ENCODE data around the gene ZNF48. TPM values are rescaled to one million over a fixed set of nuclear protein-coding genes. Genes with fewer than 3 reads are reported as not detected.

The ZNF48 gene
- total RNA-seq, 2 donors from 2014 or later: 9.3 to 12.2 TPM

DNA sequence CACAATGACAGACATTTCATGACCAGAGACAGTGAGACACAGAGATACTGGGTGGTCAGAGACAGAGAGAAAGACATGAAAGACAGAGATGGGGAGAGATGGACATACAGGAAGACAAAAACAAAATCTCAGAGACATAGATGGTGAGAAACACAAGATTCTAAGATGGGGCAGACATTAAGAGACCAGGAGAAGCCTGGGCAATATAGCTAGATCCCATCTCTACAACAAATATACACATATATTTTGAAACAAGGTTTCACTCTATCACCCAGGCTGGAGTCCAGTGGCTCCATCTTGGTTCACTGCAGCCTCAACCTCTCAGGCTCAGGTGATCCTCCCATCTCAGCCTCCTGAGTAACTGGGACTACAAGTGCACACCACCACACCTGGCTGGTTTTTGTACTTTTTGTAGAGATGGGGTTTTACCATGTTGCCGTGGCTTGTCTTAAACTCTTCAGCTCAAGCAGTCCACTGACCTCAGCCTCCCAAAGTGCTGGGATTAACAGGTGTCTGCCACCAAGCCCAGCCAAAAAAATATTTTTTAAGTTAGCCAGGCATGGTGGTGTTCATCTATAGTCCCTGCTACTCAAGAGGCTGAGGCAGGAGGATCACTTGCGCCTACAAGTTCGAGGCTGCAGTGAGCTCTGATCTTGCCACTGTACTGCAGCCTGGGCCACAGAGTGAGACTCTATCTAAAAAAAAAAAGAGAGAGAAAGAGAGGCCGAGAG lies 15.0 kb upstream of the ZNF48 start:
- WGBS, 2 donors: 89 to 90% methylated on average over 4 of the region's 4 CpGs
- H3K27me3 ChIP-seq: no peaks in the 10 kb centered on the region
- no peak overlapping the region for H3K4me3 ChIP-seq
- intact Hi-C loops (cut with DNase I): no loop called here
- H3K9me3 ChIP-seq: no peaks in the 10 kb centered on the region
- no peak for DNase-seq
- ATAC-seq: no peak
- H3K27ac ChIP-seq: no peak overlapping the region
- H3K36me3 ChIP-seq (replicated peaks in 1 of 2; ENCODE audit: insufficient read depth in 1 of 2, low read depth in 2 of 2): no peaks in the 10 kb centered on the region
- H3K4me1 ChIP-seq: peaks cover 14% of the 10 kb centered on the region
- TF ChIP-seq POLR2A (IDR thresholded peaks at IDR 0.05): no peak
- TF ChIP-seq, protein P1, sequence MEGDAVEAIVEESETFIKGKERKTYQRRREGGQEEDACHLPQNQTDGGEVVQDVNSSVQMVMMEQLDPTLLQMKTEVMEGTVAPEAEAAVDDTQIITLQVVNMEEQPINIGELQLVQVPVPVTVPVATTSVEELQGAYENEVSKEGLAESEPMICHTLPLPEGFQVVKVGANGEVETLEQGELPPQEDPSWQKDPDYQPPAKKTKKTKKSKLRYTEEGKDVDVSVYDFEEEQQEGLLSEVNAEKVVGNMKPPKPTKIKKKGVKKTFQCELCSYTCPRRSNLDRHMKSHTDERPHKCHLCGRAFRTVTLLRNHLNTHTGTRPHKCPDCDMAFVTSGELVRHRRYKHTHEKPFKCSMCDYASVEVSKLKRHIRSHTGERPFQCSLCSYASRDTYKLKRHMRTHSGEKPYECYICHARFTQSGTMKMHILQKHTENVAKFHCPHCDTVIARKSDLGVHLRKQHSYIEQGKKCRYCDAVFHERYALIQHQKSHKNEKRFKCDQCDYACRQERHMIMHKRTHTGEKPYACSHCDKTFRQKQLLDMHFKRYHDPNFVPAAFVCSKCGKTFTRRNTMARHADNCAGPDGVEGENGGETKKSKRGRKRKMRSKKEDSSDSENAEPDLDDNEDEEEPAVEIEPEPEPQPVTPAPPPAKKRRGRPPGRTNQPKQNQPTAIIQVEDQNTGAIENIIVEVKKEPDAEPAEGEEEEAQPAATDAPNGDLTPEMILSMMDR (IDR thresholded peaks at IDR 0.05): no peak

- WGBS, 2 donors: 80 to 86% methylated on average over 4 to 6 of the region's 6 CpGs
- intact Hi-C loops (cut with DNase I): no loop called here
- Histone ChIP-seq H3K27ac (no peak overlapping the region), H3K27me3 (no peaks in the 10 kb centered on the region), H3K4me1 (peaks cover 14% of the 10 kb centered on the region), H3K36me3 (replicated peaks in 1 of 2; ENCODE audit: insufficient read depth in 1 of 2, low read depth in 2 of 2) (no peaks in the 10 kb centered on the region), H3K9me3 (no peaks in the 10 kb centered on the region), H3K4me3 (no peak overlapping the region)
- DNase-seq: no peak
- ATAC-seq: no peak
- no peak for TF ChIP-seq POLR2A (IDR thresholded peaks at IDR 0.05)
- TF ChIP-seq, protein P1 (IDR thresholded peaks at IDR 0.05): no peak
Observed at GRCh38 chr16:30380803-30381208, 14.4 kb upstream of the ZNF48 start.

DNA sequence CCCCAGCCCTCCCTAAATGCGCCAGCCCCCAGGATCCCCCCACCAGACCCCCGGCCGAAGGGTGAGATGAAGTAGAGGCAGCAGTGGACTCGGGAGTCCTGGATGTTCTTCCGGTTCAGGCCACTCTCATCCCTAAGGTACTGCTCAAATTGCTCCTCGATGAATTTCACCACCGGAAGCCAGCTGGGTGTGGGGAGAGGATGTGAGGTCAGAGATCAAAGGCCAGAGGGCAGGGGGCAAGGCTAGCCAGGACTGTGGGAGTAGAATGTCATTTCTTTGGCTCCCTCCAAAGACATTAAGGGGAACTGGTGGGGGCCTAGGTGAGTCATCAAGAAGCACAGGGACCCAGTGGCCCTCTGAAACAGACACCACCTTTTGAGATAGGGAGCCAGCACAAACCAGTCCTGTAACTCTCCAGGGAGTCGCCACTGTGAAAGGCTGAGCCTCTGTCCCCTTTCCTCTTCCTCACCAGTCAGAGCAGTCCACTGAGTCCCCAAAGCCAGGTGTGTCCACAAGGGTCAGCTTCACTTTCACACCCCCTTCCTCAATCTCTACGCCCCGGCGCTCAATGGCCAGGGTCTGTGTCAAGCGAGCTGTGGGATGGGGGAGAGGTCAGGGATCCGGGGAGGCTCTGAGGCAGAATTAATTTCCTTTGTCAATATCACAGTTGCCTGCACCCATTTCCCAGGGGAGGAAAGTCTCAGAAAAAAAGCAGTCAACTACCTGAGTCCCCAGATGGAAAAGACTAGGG lies 13.8 kb upstream of the ZNF48 start:
- TF ChIP-seq POLR2A (IDR thresholded peaks at IDR 0.05): no peak
- TF ChIP-seq, protein P1 (IDR thresholded peaks at IDR 0.05): no peak
- no peaks in the 10 kb centered on the region for H3K36me3 ChIP-seq (replicated peaks in 1 of 2; ENCODE audit: insufficient read depth in 1 of 2, low read depth in 2 of 2)
- no peak overlapping the region for H3K4me3 ChIP-seq
- peaks cover 14% of the 10 kb centered on the region for H3K4me1 ChIP-seq
- intact Hi-C loops (cut with DNase I): no loop called here
- ATAC-seq: no peak
- H3K9me3 ChIP-seq: no peaks in the 10 kb centered on the region
- no peak for DNase-seq
- WGBS, 2 donors: 70 to 85% methylated on average over 10 to 13 of the region's 13 CpGs
- no peaks in the 10 kb centered on the region for H3K27me3 ChIP-seq
- no peak overlapping the region for H3K27ac ChIP-seq

DNA sequence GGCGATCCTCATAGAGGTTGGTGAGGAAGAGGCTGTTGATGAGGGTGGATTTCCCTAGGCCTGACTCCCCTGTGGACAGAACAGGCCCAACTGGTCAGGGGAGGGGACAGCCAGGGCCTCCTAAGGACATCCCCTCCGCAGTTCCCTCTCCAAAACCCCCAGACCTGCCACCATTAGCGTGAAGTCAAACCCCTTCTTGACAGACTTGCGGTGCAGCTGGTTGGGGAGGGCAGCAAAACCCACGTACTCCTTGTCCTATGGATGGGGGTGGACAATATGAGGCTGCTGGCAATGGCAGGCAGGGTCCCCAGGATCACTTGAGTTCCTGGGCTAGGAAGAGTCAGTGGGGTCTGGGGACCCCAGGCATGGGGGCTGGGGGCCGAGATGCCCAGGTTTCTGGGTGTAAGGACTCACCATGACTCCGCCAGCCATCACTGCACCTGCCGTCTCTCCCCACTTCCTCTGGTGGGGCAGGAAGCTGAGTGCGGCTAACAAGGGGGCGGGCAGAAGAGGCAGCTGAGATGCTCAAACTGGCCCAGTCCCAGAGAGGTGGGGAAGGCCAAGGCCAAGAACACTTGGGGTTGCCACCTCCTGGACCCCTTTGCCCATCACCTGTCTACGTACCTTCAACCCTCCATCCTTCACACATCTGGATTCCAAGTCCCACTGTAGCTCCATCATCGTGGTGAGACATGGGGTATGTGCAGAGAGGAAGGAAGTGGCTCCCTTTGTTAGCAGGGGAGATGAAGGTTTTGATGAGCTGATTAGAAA lies 12.9 kb upstream of the ZNF48 start, which contains the start of gene SEPTIN1:
Gene SEPTIN1 (minus strand): TSS at position 451 of the 771 bp plus-strand sequence. CDS start 19 bp downstream, at position 432.
- 50 to 55% methylated on average over 10 to 12 of the region's 12 CpGs for WGBS, 2 donors
- no peaks in the 10 kb centered on the region for H3K36me3 ChIP-seq (replicated peaks in 1 of 2; ENCODE audit: insufficient read depth in 1 of 2, low read depth in 2 of 2)
- no peak within 1 kb of the TSS for H3K4me3 ChIP-seq
- H3K4me1 ChIP-seq: peaks cover 12% of the 10 kb centered on the region
- no peak for ATAC-seq
- intact Hi-C loops (cut with DNase I): no loop called here
- no peak for TF ChIP-seq POLR2A (IDR thresholded peaks at IDR 0.05)
- TF ChIP-seq, protein P1 (IDR thresholded peaks at IDR 0.05): no peak
- no peaks in the 10 kb centered on the region for H3K27me3 ChIP-seq
- no peaks in the 10 kb centered on the region for H3K9me3 ChIP-seq
- DNase-seq: no peak
- H3K27ac ChIP-seq: no peak within 1 kb of the TSS
